Endothelial cell of umbilical vein (primary cell): Measurements from ENCODE around the gene TEX36. TPM values are rescaled to one million over a fixed set of nuclear protein-coding genes. Genes with fewer than 3 reads are reported as not detected.

Experiments used
- BruUV-seq: library from RNA; stranded (reverse); fragments of 400-500 nt; replicated peaks from 2 replicates; lab custom pipeline; 2021; lab: Mats Ljungman, UMichigan
- CTCF ChIA-PET: fragments of 300-600, 350-600 bp; sonication (Branson Sonifier 250); formaldehyde crosslinking; loops from one replicate; lab custom pipeline; 2021; ENCODE audit warnings: antibody characterized with exemption, inconsistent platforms; lab: Charles Lee
- POLR2A ChIA-PET: fragments of 300-600, 350-600 bp; sonication (Branson Sonifier 250); formaldehyde crosslinking; loops from one replicate; lab custom pipeline; 2021; ENCODE audit warnings: antibody characterized with exemption, inconsistent platforms; lab: Charles Lee
- DNase-seq: peaks from one replicate; pipeline ENCODE4 v3.0.0-alpha.2; 2011; ENCODE audit warnings: low read depth, low spot score
- FAIRE-seq: peaks from 2 replicates; lab custom pipeline; 2011; peaks lifted over from hg19 to GRCh38; lab: Jason Lieb, UNC
- H2AFZ ChIP-seq: 2 replicates; pipeline ENCODE4 v1.6.0; 2012; ENCODE audit warnings: low read depth, low read length, control low read depth, inconsistent platforms
- H3K27ac ChIP-seq: 2 replicates; pipeline ENCODE4 v1.5.1; 2011; ENCODE audit warnings: low read depth, mild to moderate bottlenecking, control low read depth, low read length, moderate library complexity; ENCODE audit not compliant: insufficient read depth
- H3K27me3 ChIP-seq, 2 experiments: 2 replicates each; pipeline versions ENCODE4 v1.6.0 to v1.6.1; 2011; ENCODE audit warnings: low read length in 2 of 2, mixed read lengths in 1 of 2; ENCODE audit not compliant: control insufficient read depth in 2 of 2, insufficient read depth in 2 of 2
- H3K36me3 ChIP-seq, 2 experiments: 2 replicates in 1 of 2; 3 replicates in 1 of 2; pipeline ENCODE4 v1.5.1; 2011; ENCODE audit warnings: low read length in 2 of 2, mild to moderate bottlenecking in 1 of 2, moderate library complexity in 1 of 2; ENCODE audit not compliant: control insufficient read depth in 2 of 2, insufficient read depth in 2 of 2; ENCODE audit errors: extremely low read depth in 1 of 2
- H3K4me1 ChIP-seq: 3 replicates; pipeline ENCODE4 v1.5.1; 2011; ENCODE audit warnings: mild to moderate bottlenecking, low read length; ENCODE audit not compliant: control insufficient read depth, insufficient read depth; ENCODE audit errors: extremely low read depth
- H3K4me2 ChIP-seq: 2 replicates; pipeline ENCODE4 v1.6.1; 2011; ENCODE audit warnings: low read length, control low read depth, mixed read lengths; ENCODE audit not compliant: insufficient read depth
- H3K4me3 ChIP-seq, 3 experiments: fragments of 200-600 bp in 1 of 3; sonication (generic), shearing (Covaris generic) in 1 of 3; replicated peaks in 1 of 3; 2 replicates each; pipeline ENCODE4 v1.5.1; 2011 to 2016; ENCODE audit warnings: control low read depth in 3 of 3, low read length in 3 of 3, mild to moderate bottlenecking in 2 of 3, inconsistent platforms in 1 of 3, low read depth in 1 of 3, moderate library complexity in 1 of 3; ENCODE audit not compliant: insufficient read depth in 1 of 3
- H3K79me2 ChIP-seq: 2 replicates; pipeline ENCODE4 v1.6.0; 2012; ENCODE audit warnings: low read length, inconsistent platforms; ENCODE audit not compliant: control insufficient read depth, insufficient read depth
- H3K9ac ChIP-seq: replicated peaks from 2 replicates; pipeline ENCODE3; 2011; ENCODE audit warnings: low read length, control low read depth; ENCODE audit not compliant: insufficient read depth; ENCODE audit errors: extremely low read depth
- H3K9me1 ChIP-seq: replicated peaks from 3 replicates; pipeline ENCODE4 v1.6.0; 2011; ENCODE audit warnings: mild to moderate bottlenecking, low read length; ENCODE audit not compliant: control insufficient read depth, insufficient read depth; ENCODE audit errors: extremely low read depth
- H3K9me3 ChIP-seq: replicated peaks from 2 replicates; pipeline ENCODE4 v1.5.1; 2012; ENCODE audit warnings: low read length, inconsistent platforms; ENCODE audit not compliant: control insufficient read depth, insufficient read depth
- H4K20me1 ChIP-seq: replicated peaks from 2 replicates; pipeline ENCODE3; 2011; ENCODE audit warnings: mild to moderate bottlenecking, low read length; ENCODE audit not compliant: control insufficient read depth, insufficient read depth; ENCODE audit errors: extremely low read depth
- CTCF ChIP-seq, 2 donors: IDR thresholded peaks; 1 replicate in 1 of 2; 2 replicates in 1 of 2; pipeline ENCODE4 v1.5.1; 2011; ENCODE audit warnings: low read length in 2 of 2, mild to moderate bottlenecking in 2 of 2, moderate library complexity in 2 of 2, control low read depth in 1 of 2, inconsistent platforms in 1 of 2, low read depth in 1 of 2; ENCODE audit not compliant: insufficient read depth in 1 of 2; ENCODE audit errors: extremely low read depth in 1 of 2
- FOS ChIP-seq: IDR thresholded peaks from 2 replicates; pipeline ENCODE4 v1.6.1; 2011; ENCODE audit warnings: mild to moderate bottlenecking, low read length, moderate library complexity, borderline replicate concordance; ENCODE audit not compliant: insufficient read depth
- GATA2 ChIP-seq: IDR thresholded peaks from 2 replicates; pipeline ENCODE4 v1.7.0; 2011; ENCODE audit warnings: low read depth, mild to moderate bottlenecking, moderate library complexity, mixed read lengths, low read length; ENCODE audit not compliant: insufficient read length, insufficient read depth
- JUN ChIP-seq: IDR thresholded peaks from 2 replicates; pipeline ENCODE4 v1.6.1; 2011; ENCODE audit warnings: borderline replicate concordance, low read depth; ENCODE audit not compliant: insufficient read length, insufficient read depth
- MYC ChIP-seq: IDR thresholded peaks from one replicate; pipeline ENCODE4 v1.6.1; 2011; ENCODE audit warnings: mild to moderate bottlenecking, low read depth, low read length
- POLR2AphosphoS5 ChIP-seq: IDR thresholded peaks from 2 replicates; pipeline ENCODE4 v1.6.1; 2012; ENCODE audit warnings: low read depth, mild to moderate bottlenecking, control low read depth, low read length, moderate library complexity; ENCODE audit not compliant: insufficient read depth
- dilution Hi-C: fragments of 300-500 bp; cut with MboI; formaldehyde crosslinking; loops from one replicate; pipeline ENCODE4 v1.15.0; 2019; ENCODE audit warnings: low sequenced_read_pairs; ENCODE audit not compliant: extremely low pct_ligation_motif_present
- intact Hi-C: fragments of 100-400 bp; cut with micrococcal nuclease; formaldehyde crosslinking; loops from one replicate; pipeline ENCODE4 v1.10.0; 2022
- polyA plus RNA-seq, 4 experiments: library from polyadenylated mRNA; depleted of rRNA in 3 of 4; stranded (reverse) in 3 of 4; unstranded in 1 of 4; fragments of >200 nt; gene quantifications; 2 replicates each; pipeline versions ENCODE4 v1.2.1 to v1.2.3, GENCODE V29; 2011 to 2012; ENCODE audit warnings: missing spikeins in 1 of 4
- total RNA-seq: library from RNA; stranded (reverse); gene quantifications from 2 replicates; pipeline ENCODE4 v1.2.3, GENCODE V29; 2021

Gene TEX36
- total and polyA plus RNA-seq, 2 donors (not counting 3 experiments of a cell fraction or from before 2014, with no cell fraction given), result not detected

GRCh38 chr10:125708971-125709503, 26.1 kb upstream of the TEX36 start:
- dilution Hi-C loops, result no loop called here
- Histone ChIP-seq H3K4me3 (no peak overlapping the region), H2AFZ (no peak overlapping the region), H3K9me1 (no peaks in the 10 kb centered on the region), H3K79me2 (no peaks in the 10 kb centered on the region), H3K4me1 (no peaks in the 10 kb centered on the region), H3K27ac (no peak overlapping the region), H3K36me3 (no peaks in the 10 kb centered on the region), H3K4me2 (no peak overlapping the region), H3K9me3 (no peaks in the 10 kb centered on the region), H3K27me3 (peaks cover 6 to 8% of the 10 kb centered on the region in 2 experiments), H3K9ac (no peak overlapping the region), H4K20me1 (no peaks in the 10 kb centered on the region)
- CTCF ChIA-PET, result interaction anchor here (0.7 kb wide), 1 partner anchor 9 kb away, joined by 4 read pairs; no protein-coding TSS in a partner anchor
- DNase-seq, result no peak
- FAIRE-seq, result no peak
- no TSS peak for BruUV-seq
- intact Hi-C loops, result no loop called here
- TF ChIP-seq POLR2AphosphoS5, result no peak
- TF ChIP-seq MYC, result no peak
- no peak for TF ChIP-seq GATA2
- TF ChIP-seq JUN, result no peak
- POLR2A ChIA-PET, result no interaction called here

GRCh38 chr10:125707541-125708468, 24.8 kb upstream of the TEX36 start:
- Histone ChIP-seq H3K36me3 (no peaks in the 10 kb centered on the region), H2AFZ (no peak overlapping the region), H3K27ac (no peak overlapping the region), H4K20me1 (no peaks in the 10 kb centered on the region), H3K79me2 (no peaks in the 10 kb centered on the region), H3K9me1 (no peaks in the 10 kb centered on the region), H3K4me3 (no peak overlapping the region), H3K27me3 (peaks cover 4 to 7% of the 10 kb centered on the region in 2 experiments), H3K9me3 (no peaks in the 10 kb centered on the region), H3K9ac (no peak overlapping the region), H3K4me2 (no peak overlapping the region), H3K4me1 (no peaks in the 10 kb centered on the region)
- DNase-seq (no peak), FAIRE-seq (no peak)
- intact Hi-C loops (no loop called here), dilution Hi-C loops (no loop called here)
- CTCF ChIA-PET, result interaction anchor here (1.2 to 1.9 kb wide), 2 partner anchors 13 to 54 kb away, joined by 3 to 4 read pairs; no protein-coding TSS in a partner anchor
- TF ChIP-seq CTCF (IDR thresholded peaks at IDR 0.05; ENCODE audit: extremely low read depth in 1 of 2, insufficient read depth in 1 of 2, low read depth in 1 of 2, low read length in 2 of 2) (no peak), FOS (peak; percentile 32)
- no TSS peak for BruUV-seq
- POLR2A ChIA-PET, result no interaction called here
